Measurements from ENCODE around the gene CYP2J2.
"Not testable (repeated sequence)": the region's sequence is repeated elsewhere in the genome, so short reads cannot be mapped to it uniquely, and the experiment has no call there.

CYP2J2 gene

GRCh38 chr1:59878370-59878769 lies 48.2 kb downstream of the CYP2J2 start:
- DNase-seq (ENCODE audit: insufficient read length, low spot score), result no peak
- no peak for FAIRE-seq

GRCh38 chr1:59877108-59877682 lies 49.4 kb downstream of the CYP2J2 start:
- no peak for DNase-seq (ENCODE audit: insufficient read length, low spot score)
- no peak for FAIRE-seq

- FAIRE-seq, result no peak
- no peak for DNase-seq (ENCODE audit: insufficient read length, low spot score)
Observed at GRCh38 chr1:59871746-59872145, 54.8 kb downstream of the CYP2J2 start.

GRCh38 chr1:59866462-59866861 lies 60.1 kb downstream of the CYP2J2 start:
- DNase-seq (ENCODE audit: insufficient read length, low spot score) (no peak), FAIRE-seq (no peak)

GRCh38 chr1:59857679-59858354 lies 68.8 kb downstream of the CYP2J2 start:
- FAIRE-seq, result no peak
- no peak for DNase-seq (ENCODE audit: insufficient read length, low spot score)

GRCh38 chr1:59856725-59857338 lies 69.7 kb downstream of the CYP2J2 start:
- FAIRE-seq (no peak), DNase-seq (ENCODE audit: insufficient read length, low spot score) (no peak)

- not testable (repeated sequence) for DNase-seq (ENCODE audit: insufficient read length, low spot score); FAIRE-seq
Observed at GRCh38 chr1:59855297-59855696, 71.3 kb downstream of the CYP2J2 start.

GRCh38 chr1:59852117-59852516 lies 74.5 kb downstream of the CYP2J2 start:
- no peak for FAIRE-seq
- DNase-seq (ENCODE audit: insufficient read length, low spot score), result no peak

GRCh38 chr1:59846895-59847282 lies 79.7 kb downstream of the CYP2J2 start:
- no peak for DNase-seq (ENCODE audit: insufficient read length, low spot score)
- no peak for FAIRE-seq

- FAIRE-seq (no peak), DNase-seq (ENCODE audit: insufficient read length, low spot score) (no peak)
Observed at GRCh38 chr1:59846209-59846894, 80.2 kb downstream of the CYP2J2 start.

- no peak for DNase-seq (ENCODE audit: insufficient read length, low spot score)
- no peak for FAIRE-seq
Observed at GRCh38 chr1:59845091-59845490, 81.5 kb downstream of the CYP2J2 start.

Data from HTR-8/SVneo (cell line).